ENCODE results near the gene KPRP. TPM values are rescaled to one million over a fixed set of nuclear protein-coding genes. Genes with fewer than 3 reads are reported as not detected.
A peak's percentile ranks its signal among the peaks of the same experiment; 100 is the strongest.

The KPRP gene
- polyA plus RNA-seq, 2 of the 4 experiments (the other 2 are of a cell fraction): not detected

DNA sequence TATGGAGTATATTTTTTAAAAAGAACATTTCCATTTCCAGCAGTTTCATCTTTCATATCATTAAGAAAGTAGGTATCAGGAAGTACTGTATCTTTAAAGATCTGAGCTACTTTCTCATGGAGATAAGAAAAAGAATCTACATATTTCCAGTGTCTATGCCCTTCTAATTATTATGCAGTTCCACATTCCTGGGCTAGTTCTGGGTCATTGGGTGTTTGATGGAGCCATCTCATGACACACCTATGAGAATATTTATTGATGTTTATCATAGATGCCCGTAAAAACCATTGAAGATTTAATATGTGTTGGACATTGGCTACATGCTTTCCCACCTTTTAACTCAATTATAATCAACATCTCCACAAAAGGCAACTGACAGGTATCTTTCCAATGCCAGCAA lies 28.8 kb upstream of the KPRP start:
- POLR2A ChIA-PET: no interaction called here

DNA sequence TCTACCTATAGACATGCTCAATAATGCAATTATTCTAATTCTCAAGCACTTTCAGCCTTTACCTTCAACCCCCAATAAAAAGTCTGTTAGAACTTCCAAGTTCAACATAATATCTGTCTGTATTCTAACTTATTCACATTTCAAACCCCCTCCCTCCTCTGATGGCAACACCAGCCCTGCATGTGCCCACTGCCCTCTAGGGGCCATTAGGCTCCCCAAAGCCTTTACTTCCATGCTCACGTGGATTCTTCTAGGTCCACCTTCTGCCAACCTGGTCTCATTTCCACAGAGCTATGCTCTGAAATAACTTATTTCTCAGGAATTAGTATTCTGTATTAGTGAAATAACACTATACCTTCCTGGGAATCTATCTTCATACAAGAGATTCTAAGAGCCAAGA lies 22.2 kb upstream of the KPRP start:
- TF ChIP-seq RAD21 (conservative IDR thresholded peaks at IDR 0.05 in 1 of 2, IDR thresholded peaks at IDR 0.05 in 1 of 2) (peak; percentile 33 to 52; a peak in 3 of 5 replicates), SMC3 (IDR thresholded peaks at IDR 0.05) (0 out of 3 replicates have a peak, but pooled peaks have one; percentile 13), ZNF302 (CRISPR knock-in tag; IDR thresholded peaks at IDR 0.05) (no peak)
- TF ChIP-seq, protein P1, sequence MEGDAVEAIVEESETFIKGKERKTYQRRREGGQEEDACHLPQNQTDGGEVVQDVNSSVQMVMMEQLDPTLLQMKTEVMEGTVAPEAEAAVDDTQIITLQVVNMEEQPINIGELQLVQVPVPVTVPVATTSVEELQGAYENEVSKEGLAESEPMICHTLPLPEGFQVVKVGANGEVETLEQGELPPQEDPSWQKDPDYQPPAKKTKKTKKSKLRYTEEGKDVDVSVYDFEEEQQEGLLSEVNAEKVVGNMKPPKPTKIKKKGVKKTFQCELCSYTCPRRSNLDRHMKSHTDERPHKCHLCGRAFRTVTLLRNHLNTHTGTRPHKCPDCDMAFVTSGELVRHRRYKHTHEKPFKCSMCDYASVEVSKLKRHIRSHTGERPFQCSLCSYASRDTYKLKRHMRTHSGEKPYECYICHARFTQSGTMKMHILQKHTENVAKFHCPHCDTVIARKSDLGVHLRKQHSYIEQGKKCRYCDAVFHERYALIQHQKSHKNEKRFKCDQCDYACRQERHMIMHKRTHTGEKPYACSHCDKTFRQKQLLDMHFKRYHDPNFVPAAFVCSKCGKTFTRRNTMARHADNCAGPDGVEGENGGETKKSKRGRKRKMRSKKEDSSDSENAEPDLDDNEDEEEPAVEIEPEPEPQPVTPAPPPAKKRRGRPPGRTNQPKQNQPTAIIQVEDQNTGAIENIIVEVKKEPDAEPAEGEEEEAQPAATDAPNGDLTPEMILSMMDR (IDR thresholded peaks at IDR 0.05): peak; percentile 31; the same call in 2 of the 3 replicates
- ATAC-seq: peak; percentile 54 to 77; a peak in 4 of 6 replicates
- Histone ChIP-seq H3K27ac (no peak overlapping the region), H3K4me2 (no peak overlapping the region), H3K9me3 (no peaks in the 10 kb centered on the region), H3K4me3 (no peak overlapping the region), H3K4me1 (no peaks in the 10 kb centered on the region)
- FAIRE-seq: no peak
- CTCF ChIA-PET: interaction anchor here (0.6 to 1.6 kb wide), 3 partner anchors 40 to 1031 kb away, joined by 3 read pairs; no protein-coding TSS in a partner anchor
- peak in 1 of 2 experiments; percentile 30 for DNase-seq (ENCODE audit: low read depth in 1 of 2, low spot score in 1 of 2)
- POLR2A ChIA-PET: no interaction called here
- WGBS (ENCODE audit: missing lambda C conversion rate): 5% methylated on average over 1 of the region's 1 CpG

More for the DNA sequence above, 28.8 kb upstream of the KPRP start:
- no peaks in the 10 kb centered on the region for H3K9me3 ChIP-seq
- H3K4me2 ChIP-seq: no peak overlapping the region
- H3K27ac ChIP-seq: no peak overlapping the region
- CTCF ChIA-PET: no interaction called here
- FAIRE-seq (no peak), ATAC-seq (no peak), DNase-seq (ENCODE audit: low read depth in 1 of 2, low spot score in 1 of 2) (no peak)
- TF ChIP-seq GATA3 (IDR thresholded peaks at IDR 0.05; ENCODE audit: borderline replicate concordance): no peak
- TF ChIP-seq FOXS1 (CRISPR knock-in tag; IDR thresholded peaks at IDR 0.05): no peak
- no peak for TF ChIP-seq HOXB13 (CRISPR knock-in tag; IDR thresholded peaks at IDR 0.05; ENCODE audit: low read depth)
- no peak for TF ChIP-seq ZC3H11A (IDR thresholded peaks at IDR 0.05)
- TF ChIP-seq, protein P1 (IDR thresholded peaks at IDR 0.05): no peak
- TF ChIP-seq, protein P2, sequence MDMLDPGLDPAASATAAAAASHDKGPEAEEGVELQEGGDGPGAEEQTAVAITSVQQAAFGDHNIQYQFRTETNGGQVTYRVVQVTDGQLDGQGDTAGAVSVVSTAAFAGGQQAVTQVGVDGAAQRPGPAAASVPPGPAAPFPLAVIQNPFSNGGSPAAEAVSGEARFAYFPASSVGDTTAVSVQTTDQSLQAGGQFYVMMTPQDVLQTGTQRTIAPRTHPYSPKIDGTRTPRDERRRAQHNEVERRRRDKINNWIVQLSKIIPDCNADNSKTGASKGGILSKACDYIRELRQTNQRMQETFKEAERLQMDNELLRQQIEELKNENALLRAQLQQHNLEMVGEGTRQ (IDR thresholded peaks at IDR 0.05): no peak
- TF ChIP-seq MAZ (IDR thresholded peaks at IDR 0.05; ENCODE audit: borderline replicate concordance, low read depth, low read length): no peak
- no peak for TF ChIP-seq EHMT2 (IDR thresholded peaks at IDR 0.05; ENCODE audit: low read depth)
- H3K4me3 ChIP-seq: no peak overlapping the region
- no peaks in the 10 kb centered on the region for H3K4me1 ChIP-seq
- WGBS (ENCODE audit: missing lambda C conversion rate): 15% methylated on average over 1 of the region's 1 CpG

DNA sequence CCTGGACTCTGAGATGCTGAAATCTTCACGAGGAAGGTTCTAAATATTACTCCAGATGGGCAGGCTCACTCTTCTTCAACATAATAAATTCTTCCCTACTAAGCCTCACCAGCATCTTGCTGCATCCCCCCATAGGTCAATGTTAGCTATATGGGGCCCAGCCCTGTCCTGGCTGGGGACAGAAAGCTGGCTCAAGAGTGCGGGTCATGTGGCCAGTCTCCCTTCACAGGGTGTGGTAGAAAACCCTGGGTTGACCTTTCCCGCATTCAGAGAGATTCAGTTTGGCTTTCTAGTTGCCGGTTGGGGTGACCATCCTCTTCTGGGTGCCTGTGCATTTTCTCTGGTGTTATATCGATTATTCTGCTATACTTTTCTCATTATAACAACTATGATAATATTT lies 19.8 kb upstream of the KPRP start:
- ATAC-seq: no peak
- no peak for FAIRE-seq

DNA sequence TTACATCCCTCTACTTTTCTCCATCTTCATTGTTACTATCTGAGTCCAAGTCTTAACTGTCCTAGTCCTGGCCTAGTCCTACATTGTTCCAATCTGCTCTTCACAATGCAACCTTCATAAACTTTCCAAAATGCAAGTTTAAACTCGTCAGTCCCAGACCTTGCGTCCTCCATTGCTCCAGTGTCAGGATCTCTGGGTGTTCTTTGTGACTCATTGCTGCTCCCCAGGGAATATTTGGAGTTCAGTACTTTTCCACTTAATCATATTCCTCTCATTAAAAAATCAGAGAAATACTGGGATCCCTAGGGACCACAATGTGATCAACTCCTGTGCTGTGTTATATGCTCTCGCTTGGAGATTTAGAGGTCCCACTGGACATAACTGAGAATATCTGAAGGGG lies 18.0 kb upstream of the KPRP start:
- CTCF ChIA-PET: interaction anchor here (1.5 kb wide), 1 partner anchor 37 kb away, joined by 3 read pairs; no protein-coding TSS in a partner anchor
- ATAC-seq (no peak), DNase-seq (ENCODE audit: low read depth in 1 of 2, low spot score in 1 of 2) (no peak), FAIRE-seq (no peak)
- H3K27ac ChIP-seq: no peak overlapping the region
- H3K4me1 ChIP-seq: no peaks in the 10 kb centered on the region
- H3K9me3 ChIP-seq: no peaks in the 10 kb centered on the region
- H3K4me2 ChIP-seq: no peak overlapping the region
- TF ChIP-seq POLR2AphosphoS2 (conservative IDR thresholded peaks at IDR 0.05; ENCODE audit: low read length) (no peak), FOXS1 (CRISPR knock-in tag; IDR thresholded peaks at IDR 0.05) (no peak), HOXB5 (CRISPR knock-in tag; IDR thresholded peaks at IDR 0.05) (no peak), CHD4 (IDR thresholded peaks at IDR 0.05; ENCODE audit: borderline replicate concordance) (no peak), ZSCAN20 (CRISPR knock-in tag; IDR thresholded peaks at IDR 0.05) (no peak), RAD21 (conservative IDR thresholded peaks at IDR 0.05 in 1 of 2, IDR thresholded peaks at IDR 0.05 in 1 of 2) (no peak), CEBPB (IDR thresholded peaks at IDR 0.05) (no peak), CHD2 (IDR thresholded peaks at IDR 0.05; ENCODE audit: low read length, partially characterized antibody) (no peak), HEYL (CRISPR knock-in tag; IDR thresholded peaks at IDR 0.05) (no peak), MYC (IDR thresholded peaks at IDR 0.05; ENCODE audit: borderline replicate concordance, low read length) (no peak)
- TF ChIP-seq, protein P3, sequence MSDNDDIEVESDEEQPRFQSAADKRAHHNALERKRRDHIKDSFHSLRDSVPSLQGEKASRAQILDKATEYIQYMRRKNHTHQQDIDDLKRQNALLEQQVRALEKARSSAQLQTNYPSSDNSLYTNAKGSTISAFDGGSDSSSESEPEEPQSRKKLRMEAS (IDR thresholded peaks at IDR 0.05): no peak
- TF ChIP-seq, protein P4, sequence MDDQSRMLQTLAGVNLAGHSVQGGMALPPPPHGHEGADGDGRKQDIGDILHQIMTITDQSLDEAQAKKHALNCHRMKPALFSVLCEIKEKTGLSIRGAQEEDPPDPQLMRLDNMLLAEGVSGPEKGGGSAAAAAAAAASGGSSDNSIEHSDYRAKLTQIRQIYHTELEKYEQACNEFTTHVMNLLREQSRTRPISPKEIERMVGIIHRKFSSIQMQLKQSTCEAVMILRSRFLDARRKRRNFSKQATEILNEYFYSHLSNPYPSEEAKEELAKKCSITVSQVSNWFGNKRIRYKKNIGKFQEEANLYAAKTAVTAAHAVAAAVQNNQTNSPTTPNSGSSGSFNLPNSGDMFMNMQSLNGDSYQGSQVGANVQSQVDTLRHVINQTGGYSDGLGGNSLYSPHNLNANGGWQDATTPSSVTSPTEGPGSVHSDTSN (IDR thresholded peaks at IDR 0.05): no peak
- 37% methylated on average over 3 of the region's 3 CpGs for WGBS (ENCODE audit: missing lambda C conversion rate)
- no peak overlapping the region for H3K4me3 ChIP-seq
- POLR2A ChIA-PET: no interaction called here

More for the DNA sequence above, 19.8 kb upstream of the KPRP start:
- CTCF ChIA-PET: no interaction called here
- WGBS (ENCODE audit: missing lambda C conversion rate): 25% methylated on average over 5 of the region's 5 CpGs
- Histone ChIP-seq H3K4me2 (no peak overlapping the region), H3K27ac (no peak overlapping the region), H3K9me3 (no peaks in the 10 kb centered on the region), H3K4me3 (no peak overlapping the region), H3K4me1 (no peaks in the 10 kb centered on the region)
- POLR2A ChIA-PET: no interaction called here
- no peak for TF ChIP-seq NR3C1 (IDR thresholded peaks at IDR 0.05)
- no peak for DNase-seq (ENCODE audit: low read depth in 1 of 2, low spot score in 1 of 2)

Data from A549 (cell line).